GM12873 (cell line): ENCODE results near the gene AP3B2.

Experiments used
- TF ChIP-seq, protein P1 (sequence below): IDR thresholded peaks from 2 replicates; pipeline ENCODE4 v1.5.1; 2012; ENCODE audit warnings: low read depth, mild to moderate bottlenecking, moderate library complexity, low read length, control low read depth; ENCODE audit not compliant: insufficient read depth; ENCODE audit errors: missing control alignments

The AP3B2 gene

DNA sequence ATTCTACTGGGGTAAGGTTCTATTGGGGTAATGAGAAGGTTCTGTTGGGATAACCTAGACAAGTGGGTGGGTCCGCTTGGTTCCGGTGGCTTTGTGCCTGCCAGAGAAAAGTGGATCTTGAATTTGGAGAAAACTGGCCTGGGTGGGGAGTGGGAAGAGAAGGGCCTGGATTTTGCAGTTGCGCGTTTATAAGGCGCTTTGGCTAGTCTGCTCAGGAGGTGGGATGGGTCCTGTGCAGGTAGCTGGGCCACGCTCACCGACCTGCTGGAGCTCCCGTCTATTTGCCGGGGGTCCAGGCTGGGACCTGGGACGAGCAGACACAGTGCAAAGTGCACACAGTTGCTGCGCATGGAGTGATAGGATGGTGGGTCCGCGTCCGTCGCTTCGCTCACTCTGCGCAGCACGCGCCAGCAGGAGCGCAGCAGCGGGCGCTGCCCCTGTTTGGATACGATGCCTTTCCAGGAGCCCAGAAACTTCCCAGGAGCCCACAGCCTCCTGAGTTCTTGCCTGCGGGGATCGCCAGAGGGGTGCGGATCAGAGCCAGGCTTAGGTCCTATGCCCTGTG is 1.3 kb upstream of the AP3B2 start:
- TF ChIP-seq, protein P1, sequence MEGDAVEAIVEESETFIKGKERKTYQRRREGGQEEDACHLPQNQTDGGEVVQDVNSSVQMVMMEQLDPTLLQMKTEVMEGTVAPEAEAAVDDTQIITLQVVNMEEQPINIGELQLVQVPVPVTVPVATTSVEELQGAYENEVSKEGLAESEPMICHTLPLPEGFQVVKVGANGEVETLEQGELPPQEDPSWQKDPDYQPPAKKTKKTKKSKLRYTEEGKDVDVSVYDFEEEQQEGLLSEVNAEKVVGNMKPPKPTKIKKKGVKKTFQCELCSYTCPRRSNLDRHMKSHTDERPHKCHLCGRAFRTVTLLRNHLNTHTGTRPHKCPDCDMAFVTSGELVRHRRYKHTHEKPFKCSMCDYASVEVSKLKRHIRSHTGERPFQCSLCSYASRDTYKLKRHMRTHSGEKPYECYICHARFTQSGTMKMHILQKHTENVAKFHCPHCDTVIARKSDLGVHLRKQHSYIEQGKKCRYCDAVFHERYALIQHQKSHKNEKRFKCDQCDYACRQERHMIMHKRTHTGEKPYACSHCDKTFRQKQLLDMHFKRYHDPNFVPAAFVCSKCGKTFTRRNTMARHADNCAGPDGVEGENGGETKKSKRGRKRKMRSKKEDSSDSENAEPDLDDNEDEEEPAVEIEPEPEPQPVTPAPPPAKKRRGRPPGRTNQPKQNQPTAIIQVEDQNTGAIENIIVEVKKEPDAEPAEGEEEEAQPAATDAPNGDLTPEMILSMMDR: no peak

DNA sequence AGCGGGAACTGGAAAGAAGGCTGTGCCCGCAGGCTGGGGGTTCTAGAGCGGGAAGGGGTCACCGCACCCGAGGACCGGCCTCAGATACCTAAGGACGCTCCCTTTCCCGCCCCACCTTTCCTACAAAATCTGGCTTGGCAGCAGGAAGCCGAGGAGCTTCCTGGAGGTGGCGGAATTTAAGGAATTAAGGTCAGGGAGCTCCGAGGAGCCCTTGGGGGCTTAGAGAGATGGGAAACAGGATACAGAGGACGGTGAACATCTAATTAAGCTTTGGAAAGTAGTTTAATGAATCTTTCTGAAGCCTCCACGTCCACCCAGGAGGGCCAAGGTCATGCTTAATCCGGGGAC is 507 bp upstream of the AP3B2 start:
- TF ChIP-seq, protein P1: no peak

DNA sequence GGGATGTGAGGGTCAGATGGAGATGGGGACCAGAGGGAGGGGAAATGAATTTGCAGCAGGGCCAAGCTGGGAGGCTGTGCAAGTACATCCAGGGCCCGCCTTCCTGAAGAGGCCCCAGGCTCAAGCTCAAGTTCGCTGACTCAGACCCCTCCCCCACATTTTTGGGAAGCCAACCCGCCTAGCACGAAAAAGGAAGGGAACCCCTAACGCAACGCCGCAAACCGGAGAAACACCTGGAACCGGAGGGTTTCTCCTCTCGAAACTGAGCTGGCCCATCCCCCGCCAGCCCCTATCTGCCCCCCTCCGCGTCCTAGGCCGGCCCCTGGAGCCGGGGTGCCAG is 624 bp downstream of the AP3B2 start:
- TF ChIP-seq, protein P1: no peak

DNA sequence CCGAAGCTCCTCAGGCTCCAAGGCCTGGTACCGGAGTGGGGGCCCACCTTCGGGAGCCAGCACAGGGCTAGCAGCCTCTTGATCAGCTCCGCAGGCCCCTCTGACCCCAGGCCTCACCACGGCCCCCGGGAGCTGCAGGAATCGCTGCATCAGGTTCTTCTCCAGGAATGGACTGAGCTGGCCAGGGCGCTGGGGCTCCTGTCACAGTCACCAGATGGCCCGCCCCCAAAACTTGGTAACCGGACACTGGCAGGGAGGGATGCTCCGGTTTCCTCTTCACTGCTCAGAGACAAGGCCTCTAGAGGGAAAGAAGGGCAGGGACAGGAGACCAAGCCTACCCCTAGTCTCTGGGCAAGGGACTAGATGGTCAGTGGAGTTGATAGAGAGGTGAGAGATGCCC is 9.9 kb downstream of the AP3B2 start:
- TF ChIP-seq, protein P1: no peak

DNA sequence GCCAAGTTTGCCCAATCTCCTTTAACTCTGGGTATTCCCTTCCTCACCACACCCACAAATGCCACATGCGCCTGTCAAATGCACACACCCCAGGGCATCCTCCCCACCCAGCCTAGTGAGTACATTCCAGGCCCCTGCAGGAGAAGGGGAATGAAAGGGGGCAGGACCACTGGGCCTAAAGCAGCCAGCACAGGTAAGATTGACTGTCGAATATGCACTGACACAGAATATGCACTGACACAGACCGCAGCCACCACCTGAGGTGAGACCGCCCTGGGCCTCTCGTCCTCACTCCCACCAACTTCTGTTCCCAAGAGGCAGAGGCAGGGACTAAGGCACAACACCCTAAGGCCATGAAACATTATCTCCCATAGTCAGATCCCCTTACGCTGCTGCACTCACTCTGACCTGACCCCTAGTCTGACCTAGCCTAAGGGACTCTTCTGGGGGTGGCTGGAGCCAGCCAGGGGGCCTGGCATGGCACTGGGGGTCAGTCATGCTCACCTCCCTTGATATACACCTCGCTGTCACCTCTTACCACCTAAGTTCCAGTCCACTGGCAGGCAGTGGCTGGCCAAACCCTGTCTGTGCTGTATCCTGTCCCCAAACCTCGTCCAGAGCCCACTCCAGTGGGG is 10.8 kb downstream of the AP3B2 start:
- TF ChIP-seq, protein P1: no peak

DNA sequence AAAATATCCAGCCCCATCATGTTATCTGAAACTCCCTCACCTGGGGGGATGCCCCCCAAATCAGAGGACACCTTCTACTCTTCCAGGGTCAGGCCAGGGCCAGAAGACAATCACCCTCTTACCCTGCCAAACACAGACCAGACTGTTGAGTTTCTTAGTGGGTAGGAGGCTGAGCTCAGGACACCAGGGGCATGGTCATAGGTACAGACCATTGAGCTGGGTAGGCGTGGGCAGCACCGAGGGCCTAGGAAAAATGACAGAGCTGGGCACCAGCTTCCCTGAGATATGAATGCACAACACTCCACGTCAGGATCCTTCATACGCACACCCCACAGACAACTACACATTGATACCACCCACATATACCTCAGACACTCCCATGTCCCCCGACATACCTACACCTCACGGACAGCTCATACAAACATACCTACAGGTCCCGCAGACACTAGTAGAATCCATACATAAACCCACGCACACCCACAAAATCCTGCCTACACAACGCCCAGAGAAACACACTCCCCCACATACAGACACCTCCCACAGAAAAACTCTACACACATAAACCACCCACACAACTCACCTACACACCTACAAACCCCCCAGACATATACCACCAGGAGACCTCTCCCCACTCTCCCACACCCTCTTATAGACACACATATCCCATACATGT is 11.8 kb downstream of the AP3B2 start:
- TF ChIP-seq, protein P1: no peak

DNA sequence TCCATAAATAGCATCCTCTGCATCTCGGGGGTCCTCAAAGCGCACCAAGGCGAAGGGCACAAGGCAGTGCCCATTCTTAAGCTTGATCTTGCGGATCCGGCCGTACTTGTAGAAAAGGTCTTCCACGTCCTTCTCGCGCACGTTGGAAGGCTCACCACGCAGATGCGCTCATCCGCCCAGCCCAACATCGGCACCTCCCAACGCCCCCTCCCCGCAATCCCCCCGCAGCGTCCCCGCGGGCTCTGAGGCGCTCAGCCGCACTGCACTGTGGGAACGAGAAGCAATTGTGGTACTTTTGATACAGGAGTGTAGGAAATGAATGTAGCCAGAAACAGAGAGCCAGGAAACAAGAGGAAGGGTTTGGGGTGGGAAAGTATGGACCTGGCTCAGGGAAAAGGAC is 17.5 kb downstream of the AP3B2 start:
- TF ChIP-seq, protein P1: no peak
